NCI-H2227 (cell line): Measurements from ENCODE around the gene RFFL.
A peak's percentile ranks its signal among the peaks of the same experiment; 100 is the strongest.
"Not testable (repeated sequence)": the region's sequence is repeated elsewhere in the genome, so short reads cannot be mapped to it uniquely, and the experiment has no call there.

Experiments used
- DNase-seq: peaks from one replicate; lab custom pipeline; 2025; ENCODE audit not compliant: unreplicated experiment; lab: John Stamatoyannopoulos, UW

Gene RFFL, protein sequence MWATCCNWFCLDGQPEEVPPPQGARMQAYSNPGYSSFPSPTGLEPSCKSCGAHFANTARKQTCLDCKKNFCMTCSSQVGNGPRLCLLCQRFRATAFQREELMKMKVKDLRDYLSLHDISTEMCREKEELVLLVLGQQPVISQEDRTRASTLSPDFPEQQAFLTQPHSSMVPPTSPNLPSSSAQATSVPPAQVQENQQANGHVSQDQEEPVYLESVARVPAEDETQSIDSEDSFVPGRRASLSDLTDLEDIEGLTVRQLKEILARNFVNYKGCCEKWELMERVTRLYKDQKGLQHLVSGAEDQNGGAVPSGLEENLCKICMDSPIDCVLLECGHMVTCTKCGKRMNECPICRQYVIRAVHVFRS

DNA sequence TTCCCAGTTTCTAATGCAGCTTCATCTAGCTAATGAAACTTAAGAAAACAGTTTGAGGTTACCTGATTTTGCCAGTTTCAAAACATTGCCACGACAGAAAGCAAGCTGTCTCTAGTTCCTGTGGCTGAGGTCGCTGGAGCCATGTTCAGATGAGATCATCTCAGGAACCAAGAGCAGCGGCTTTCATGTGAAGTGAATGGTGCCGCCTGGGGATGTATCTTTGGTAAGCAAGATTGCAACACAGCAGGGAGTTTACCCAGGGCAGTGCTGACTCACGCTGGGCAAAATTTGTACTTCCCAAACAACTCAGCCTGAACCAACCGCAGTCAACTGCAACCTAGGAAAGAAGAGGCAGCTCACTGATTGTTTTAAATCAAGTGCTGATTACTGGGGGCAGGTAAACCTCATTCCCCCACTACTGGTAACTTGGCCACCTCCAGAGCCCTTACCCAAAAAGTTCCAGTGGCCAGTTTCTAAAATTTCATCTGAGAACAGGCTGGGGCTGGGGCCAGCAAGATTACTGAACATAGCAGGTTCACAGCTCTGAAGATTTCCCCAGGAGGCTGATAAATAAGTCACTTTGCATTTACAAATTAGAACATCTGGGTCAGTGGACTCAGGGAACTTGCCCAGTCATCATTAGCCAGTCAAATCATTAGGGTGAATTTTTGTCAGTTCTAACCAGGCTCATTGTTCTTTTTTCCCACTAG lies at the start of gene RFFL:
TSS of gene RFFL (minus strand) at position 194 of the 710 bp plus-strand sequence. CDS start 37,154 bp downstream, outside the sequence.
- peak; percentile 79 for DNase-seq

DNA sequence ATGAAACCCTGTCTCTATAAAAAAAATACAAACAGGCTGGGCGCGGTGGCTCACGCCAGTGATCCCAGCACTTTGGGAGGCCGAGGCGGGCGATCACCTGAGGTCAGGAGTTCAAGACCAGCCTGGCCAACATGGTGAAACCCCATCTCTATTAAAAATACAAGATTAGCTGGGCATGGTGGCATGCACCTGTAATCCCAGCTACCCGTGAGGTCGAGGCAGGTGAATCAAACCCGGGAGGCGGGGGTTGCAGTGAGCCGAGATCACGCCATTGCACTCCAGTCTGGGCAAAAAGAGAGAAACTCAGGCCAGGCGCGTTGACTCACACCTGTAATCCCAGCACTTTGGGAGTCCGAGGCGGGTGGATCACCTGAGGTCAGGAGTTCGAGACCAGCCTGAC lies 47.3 kb upstream of the RFFL start:
- not testable (repeated sequence) for DNase-seq

DNA sequence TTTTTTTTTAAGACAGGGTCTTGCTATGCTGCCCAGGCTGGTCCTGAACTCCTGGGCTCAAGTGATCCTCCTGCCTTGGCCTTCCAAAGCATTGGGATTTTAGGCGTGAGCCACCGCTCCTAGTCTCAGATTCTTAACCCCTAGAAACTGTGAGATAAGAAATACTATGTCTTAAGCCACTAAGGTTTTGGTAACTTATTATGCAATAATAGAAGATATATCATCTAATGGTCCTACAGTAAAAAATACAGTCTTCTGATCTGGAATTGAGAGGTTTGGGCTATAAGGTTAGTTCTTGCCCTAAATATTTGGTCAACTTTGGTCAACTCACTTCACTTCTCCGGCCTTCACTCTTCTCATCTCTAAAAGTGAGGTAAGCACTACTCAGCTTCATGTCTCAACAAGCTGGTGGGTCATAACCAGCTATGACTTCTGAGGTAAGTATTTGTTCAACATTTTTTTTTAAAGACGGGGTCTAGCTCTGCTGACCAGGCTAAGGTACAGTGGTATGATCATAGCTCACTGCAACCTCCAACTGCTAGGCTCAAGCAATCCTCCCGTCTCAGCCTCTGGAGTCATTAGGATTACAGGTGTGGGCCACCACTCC lies 41.4 kb upstream of the RFFL start:
- no peak for DNase-seq

DNA sequence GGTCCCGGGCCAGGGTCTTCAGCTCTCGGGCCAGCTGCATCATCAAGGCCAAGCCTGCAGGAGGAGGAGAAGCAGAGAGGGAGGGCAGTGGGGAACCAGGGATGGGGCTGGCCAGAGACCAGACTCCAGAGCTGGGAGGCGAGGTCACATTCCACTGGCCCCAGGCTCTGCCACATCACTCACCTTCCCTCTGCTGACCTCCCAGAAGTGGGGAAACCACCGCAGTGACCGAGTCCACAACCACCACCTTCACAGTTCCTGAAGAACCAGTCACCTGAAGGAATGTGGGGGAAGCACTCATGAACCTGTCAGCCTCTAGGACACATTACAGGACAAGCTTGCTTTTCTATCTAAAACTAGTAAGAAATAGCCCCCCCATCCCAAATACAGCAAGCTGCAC lies 39.8 kb upstream of the RFFL start:
- no peak for DNase-seq

DNA sequence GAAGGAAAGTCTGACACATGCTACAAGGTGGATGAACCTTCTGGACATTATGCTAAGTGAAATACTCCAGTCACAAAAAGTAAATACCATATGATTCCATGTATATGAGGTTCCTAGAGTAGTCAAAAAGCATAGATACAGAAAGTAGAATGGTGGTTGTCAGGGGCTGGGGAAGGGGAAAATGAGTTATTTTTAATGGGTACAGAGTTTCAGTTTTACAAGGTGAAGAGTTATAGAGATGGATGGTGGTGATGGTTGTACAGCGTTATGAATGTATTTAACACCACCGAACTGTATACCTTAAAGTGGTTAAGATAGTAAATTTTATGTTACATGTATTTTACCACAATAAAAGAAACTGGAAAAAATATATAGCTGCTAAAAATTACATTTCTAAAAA lies 38.2 kb upstream of the RFFL start:
- no peak for DNase-seq

DNA sequence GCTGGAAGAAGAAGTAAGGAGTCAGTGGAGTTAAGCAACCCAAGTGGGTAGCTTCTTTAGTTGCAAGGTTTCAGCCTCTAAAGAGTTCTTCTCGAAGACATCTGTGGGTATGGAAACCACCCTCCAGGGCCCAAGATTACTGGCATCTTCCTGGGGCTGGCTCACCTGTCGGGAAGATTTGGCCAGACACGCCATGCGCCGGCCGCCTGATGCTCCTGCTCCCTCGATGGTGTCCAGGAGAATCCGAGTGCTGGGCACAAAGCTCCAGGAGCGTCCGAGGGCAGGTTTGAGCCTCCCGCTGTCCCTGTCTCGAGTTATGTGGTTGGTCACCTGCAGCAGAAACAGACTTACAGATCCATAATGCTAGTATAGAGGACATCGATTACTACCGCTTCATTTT lies 37.5 kb upstream of the RFFL start:
- DNase-seq: no peak

DNA sequence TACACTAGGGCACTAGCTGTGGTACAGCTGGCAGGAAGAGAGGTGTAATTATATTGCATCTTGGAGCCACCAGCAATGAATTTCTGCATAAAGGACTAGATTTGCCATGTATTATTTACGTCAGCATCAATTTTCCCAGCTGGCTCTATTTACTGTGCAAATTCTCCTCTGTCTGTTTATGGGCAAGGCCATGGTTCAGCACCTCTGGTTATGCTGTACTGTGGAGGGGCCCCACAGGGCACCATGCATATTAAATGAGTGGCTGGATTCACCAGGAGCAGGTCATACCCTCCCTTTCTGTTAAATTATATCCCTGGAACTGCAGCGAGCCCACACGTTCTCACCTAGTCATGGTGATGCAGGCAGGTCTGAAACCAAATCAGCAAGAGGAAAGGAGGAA lies 36.4 kb upstream of the RFFL start:
- peak; percentile 21 for DNase-seq

DNA sequence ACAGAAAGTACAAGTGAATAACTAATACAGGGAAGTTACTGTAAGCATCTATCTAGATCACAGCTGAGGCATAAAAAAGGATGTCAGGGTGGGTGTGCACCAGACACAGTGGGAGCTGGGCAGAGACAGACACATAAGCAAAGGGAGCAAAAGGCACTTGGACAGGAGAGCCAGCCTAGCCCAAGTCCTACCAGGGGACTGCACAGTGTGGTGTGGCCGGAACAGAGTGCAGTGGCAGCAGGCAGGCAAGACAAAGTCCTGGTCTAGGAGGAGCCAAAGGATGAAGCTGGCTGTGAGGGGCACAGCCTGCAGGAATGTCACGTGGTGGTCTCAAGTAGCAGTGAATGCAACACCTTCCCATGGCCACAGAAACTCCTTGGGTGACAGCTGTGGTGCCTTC lies 34.3 kb upstream of the RFFL start:
- no peak for DNase-seq

DNA sequence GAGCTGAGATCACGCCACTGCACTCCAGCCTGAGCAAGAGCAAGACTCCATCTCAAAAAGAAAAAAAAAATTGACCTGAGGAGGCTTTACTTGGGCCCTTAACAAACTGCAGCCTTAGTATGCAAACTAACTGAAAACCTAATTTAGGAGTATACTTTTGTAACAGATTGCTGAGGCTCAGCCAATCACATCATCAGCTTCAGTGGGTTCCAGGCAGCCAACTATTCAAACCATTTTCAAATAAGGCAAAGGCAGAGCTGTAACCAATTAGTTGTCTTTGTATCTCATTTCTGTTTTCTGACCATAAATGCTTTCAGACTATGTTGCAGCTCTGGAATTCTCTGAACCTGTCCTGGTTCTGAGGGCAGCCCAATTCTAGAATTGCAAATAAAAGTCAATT lies 32.2 kb upstream of the RFFL start:
- no peak for DNase-seq

DNA sequence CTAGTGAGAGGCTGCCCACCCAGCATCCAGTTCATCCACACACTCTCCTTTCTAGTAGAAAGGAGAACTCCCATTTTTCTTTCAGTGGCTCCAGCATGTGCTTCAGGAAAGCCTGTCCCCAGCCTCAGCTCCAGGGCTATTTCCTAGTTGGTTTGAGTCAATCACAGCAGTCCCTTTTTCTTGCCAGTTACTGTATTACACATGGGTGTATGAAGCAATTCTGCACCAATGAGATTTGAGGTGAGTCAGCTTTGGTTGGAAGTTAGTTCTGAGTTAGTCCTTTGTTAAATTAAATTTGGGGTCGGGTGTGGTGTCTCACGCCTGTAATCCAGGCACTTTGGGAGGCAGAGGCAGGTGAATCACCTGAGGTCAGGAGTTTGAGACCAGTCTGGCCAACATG lies 31.4 kb upstream of the RFFL start:
- no peak for DNase-seq

DNA sequence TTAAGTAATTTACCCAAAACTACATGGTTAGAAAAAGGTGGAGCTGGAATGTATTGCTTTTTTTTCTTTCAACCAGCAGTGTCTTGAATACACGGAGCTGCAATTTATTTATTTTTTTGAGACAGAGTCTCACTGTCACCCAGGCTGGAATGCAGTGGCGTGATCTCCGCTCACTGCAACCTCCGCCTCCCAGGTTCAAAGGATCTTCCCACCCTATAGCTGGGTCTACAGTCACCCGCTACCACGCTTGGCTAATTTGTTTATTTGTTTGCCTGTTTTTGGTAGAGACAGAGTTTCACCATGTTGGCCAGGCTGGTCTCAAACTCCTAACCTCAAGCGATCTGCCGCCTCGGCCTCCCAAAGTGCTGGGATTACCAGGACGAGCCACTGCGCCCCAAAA lies 27.2 kb upstream of the RFFL start:
- not testable (repeated sequence) for DNase-seq

DNA sequence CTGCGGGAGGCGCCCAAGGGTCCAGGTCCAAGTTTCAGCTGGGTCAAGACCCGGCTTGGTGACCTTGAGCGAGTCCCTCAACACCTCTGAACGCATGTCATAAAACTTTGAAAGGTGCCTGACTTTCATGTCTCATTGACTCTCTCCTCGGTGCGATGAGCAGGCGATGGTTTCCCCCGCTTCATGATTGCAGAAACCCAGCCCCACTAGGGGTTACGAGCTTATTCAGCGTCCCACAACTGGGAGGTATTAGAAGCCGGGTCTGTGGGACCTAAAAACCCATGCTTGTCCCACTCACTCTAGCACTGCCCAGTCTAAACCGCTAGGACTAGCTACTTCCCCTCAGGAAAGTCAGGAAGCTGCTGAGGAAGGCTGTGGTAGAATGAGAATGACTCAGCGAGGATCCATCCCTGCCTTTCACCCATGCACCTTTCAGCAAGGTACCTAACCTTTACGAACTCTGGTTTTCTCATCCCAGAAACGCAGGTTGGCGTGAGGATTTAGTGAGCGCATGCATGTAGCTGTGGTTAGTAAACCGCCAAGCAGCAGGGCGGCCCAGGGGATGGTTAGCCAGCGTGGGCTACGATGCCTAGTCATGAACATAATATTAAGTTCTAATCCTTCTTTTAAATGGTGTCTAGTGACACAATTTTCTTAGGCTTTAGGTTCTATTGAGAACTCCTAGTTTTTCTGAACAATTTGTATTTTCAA lies 26.2 kb upstream of the RFFL start:
- peak; percentile 40 for DNase-seq

DNA sequence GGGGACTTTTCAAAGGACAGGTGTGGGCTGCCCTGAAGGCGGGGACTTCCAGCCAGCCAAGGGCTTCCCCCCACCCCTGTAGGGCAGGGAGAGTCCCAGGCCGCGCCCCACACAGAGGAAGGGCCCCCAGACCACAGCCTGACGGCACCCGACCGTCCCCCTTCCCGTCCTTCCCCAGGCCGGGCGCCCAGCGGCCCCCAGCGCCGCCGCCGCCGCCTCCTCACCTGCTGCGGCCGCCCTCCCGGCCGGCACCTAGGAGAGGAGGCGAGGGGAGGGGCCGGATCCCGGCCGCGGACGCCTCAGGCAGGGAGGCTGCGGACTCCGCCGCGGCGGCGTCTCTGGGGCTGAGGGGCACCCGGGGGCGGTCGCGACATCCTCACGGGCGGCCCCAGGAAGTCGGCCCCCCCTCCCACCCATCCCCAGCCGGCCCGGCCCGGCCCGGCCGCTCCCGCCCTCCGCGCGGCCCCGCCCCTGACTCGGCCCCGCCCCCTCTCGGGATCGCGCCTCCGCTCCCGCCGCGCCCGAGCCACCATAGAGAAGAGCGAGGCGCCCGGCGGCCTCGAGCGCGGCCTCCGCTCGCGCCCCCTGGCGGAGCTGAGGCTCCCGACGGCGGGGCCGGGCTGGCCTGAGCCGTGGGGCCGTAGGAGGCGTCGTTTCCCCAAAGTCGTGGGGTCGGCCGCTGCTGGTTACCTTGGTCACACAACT lies 25.5 kb upstream of the RFFL start:
- peak; percentile 90 for DNase-seq

DNA sequence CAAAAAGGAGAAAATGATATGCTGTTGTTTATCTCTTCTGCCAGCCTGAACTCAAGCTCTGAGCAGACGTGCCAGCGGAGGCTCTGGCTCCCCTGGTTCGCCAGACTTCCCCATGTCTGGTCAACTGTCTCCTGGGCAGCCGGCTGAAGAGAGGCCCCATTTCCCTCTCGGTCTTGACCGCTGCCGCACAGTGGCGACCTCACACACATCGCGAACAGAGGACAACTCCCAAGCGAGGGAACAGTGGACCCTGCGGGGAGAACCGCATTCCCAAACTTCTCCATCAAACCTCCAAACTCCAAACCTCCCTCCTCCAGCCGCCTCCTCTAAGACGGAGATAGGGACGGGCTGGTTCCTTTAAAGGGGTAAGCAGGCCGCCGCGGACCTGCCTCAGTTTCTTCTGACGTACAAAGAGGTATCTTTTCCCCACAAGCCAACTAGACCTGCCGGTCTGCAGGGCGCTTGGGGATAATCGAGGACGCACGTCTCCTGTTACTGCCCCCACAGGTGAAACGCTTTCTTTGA lies 24.9 kb upstream of the RFFL start:
- no peak for DNase-seq

DNA sequence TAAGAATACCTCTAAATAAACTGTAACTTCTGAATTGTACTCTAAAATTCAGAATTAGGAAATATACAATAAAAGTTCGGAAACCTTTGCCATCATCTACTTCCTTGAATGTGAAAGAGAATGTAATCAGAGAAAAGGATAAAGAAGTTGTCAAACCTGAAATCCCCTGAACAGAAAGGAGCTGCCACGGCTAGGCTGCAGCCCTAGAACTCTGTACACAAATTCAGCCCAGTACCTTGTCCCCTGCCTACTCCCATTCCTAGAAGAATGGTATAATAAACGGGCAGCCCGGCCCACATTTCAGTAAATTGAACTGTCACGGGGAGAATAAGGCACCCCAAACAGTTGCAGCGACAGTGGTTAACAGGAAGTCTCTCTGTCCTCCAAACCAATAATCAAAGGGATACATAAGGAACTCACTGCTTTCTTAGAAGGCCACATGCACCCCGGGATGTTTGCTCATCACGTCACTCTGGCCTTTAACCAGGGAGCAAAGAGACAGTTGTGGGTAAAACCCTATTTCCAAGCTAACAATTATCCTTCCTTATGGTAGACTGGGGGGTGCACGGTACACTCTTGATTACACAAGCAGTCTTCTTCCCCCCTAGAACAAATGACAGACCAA lies 24.3 kb upstream of the RFFL start:
- DNase-seq: no peak

DNA sequence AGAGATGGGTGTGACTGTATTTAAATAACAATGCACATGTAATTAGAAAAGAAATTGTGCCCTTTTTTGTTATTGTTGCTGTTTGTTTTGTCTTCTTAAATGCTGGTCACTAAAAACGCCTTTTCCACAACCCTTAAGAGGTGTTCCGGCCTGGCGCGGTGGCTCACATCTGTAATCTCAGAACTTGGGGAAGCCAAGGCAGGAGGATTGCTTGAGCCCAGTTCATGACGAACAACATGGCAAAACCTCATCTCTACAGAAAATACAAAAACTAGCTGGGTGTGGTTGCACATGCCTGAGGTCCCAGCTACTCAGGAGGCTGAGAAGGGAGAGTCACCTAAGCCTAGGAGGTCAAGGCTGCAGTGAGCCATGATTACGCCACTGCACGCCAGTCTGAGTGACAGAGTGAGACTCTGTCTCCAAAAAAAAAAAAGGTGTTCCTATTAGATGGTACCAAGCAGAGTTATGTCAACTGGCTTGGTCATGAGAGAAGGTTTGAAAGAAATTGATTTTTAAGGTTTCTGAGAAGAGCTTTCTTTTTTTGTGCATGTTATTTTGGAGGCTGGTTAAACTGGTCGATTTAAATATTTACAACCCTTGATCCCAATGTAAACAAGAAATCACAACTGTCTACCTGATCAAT lies 23.5 kb upstream of the RFFL start:
- DNase-seq: no peak

DNA sequence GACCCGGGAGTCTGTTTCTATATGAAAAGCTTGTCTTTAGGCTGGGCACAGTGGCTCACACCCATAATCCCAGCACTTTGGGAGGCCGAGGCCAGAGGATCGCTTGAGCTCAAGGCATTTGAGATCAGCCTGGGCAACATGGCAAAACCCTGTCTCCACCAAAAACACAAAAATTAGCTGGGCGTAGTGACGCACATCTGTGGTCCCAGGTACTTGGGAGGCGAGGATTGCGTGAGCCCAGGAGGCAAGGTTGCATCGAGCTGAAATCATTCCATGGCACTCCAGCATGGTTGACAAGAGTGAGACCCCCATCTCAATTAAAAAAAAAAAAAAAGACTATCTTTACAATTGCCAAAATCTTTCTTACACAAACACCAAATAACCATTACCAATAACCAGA lies 22.7 kb upstream of the RFFL start:
- no peak for DNase-seq

DNA sequence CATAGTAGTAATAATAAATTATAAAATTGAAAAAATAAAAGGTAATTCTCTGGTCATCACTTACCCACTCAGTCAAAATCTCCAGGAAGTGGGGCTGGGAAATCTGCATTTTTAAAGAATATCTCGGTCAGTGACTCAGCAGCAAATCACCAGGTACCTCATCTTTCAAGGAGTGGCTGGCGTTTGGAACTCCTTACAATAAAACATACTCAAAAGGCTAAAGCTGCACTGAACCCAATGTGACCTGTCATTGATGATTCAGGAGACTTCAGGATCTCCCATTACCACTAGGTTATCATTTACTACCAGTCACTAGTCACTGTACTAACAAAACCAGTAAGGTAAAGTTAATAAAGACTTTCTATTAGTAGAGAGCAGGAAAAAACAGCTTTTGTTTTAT lies 21.5 kb upstream of the RFFL start:
- no peak for DNase-seq

DNA sequence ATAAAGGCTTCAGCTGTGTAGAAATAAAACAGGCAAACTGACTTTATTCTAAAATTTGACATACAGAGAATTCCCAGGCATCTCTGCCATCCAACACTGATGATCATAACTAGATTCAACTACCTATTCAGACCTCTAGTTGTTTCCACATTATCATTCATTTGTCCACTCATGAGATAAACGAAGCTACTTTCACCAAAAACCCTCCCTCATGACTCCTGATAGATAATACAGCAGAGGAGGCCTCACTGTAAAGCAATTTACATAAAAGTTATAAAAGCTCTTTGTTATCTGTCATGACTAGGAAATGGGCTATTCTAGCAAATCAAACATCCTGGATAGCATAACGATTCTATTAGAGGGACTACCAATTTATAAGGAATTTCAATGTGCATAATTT lies 19.6 kb upstream of the RFFL start:
- DNase-seq: no peak
